Gastrocnemius medialis (tissue), 4 donors: ENCODE measurements around the gene CCNA2.

Experiments used
- CTCF ChIP-seq, 5 experiments: fragments of 450-650 bp in 3 of 5; fragments of 200-600 bp in 2 of 5; sonication (generic) in 2 of 5; IDR thresholded peaks in 4 of 5; conservative IDR thresholded peaks in 1 of 5; 1 replicate in 4 of 5; 2 replicates in 1 of 5; pipeline ENCODE4 v1.5.1; 2016 to 2019; ENCODE audit warnings: antibody characterized with exemption in 5 of 5, mild to moderate bottlenecking in 3 of 5, moderate library complexity in 3 of 5
- POLR2A ChIP-seq, 2 donors: fragments of 450-650 bp; IDR thresholded peaks; one replicate each; pipeline ENCODE4 v1.6.1; 2017; ENCODE audit warnings: antibody characterized with exemption in 2 of 2, mild to moderate bottlenecking in 2 of 2, moderate library complexity in 2 of 2

- no peak for TF ChIP-seq CTCF (IDR thresholded peaks at IDR 0.05 in 4 of 5, conservative IDR thresholded peaks at IDR 0.05 in 1 of 5)
- TF ChIP-seq POLR2A (IDR thresholded peaks at IDR 0.05), result no peak
These were observed 19.2 kb upstream of the CCNA2 start for GRCh38 chr4:121842862-121843261.
